OCI-LY3 (cell line): ENCODE results near the gene ADD3.

Source experiments
- H2AFZ ChIP-seq: fragments of 200-600, 300-600 bp; shearing (Covaris generic); 2 replicates; pipeline ENCODE4 v1.6.0; 2014; ENCODE audit warnings: antibody characterized with exemption, low read depth, low read length
- H3K27ac ChIP-seq: fragments of 200-600, 300-600 bp; sonication (generic); 2 replicates; pipeline ENCODE4 v1.5.1; 2014; ENCODE audit warnings: mild to moderate bottlenecking, low read length, moderate library complexity, mixed read lengths
- H3K27me3 ChIP-seq: fragments of 200-600, 300-600 bp; sonication (generic); 2 replicates; pipeline ENCODE4 v1.6.1; 2014; ENCODE audit warnings: low read depth, low read length, mixed read lengths
- H3K36me3 ChIP-seq: fragments of 200-600, 300-600 bp; sonication (generic); replicated peaks from 2 replicates; pipeline ENCODE3; 2014; ENCODE audit warnings: low read depth, low read length, mixed read lengths
- H3K4me1 ChIP-seq: fragments of 300-600, 200-600 bp; sonication (generic); 2 replicates; pipeline ENCODE4 v1.6.1; 2014; ENCODE audit warnings: low read length, mixed read lengths
- H3K4me2 ChIP-seq: fragments of 200-600, 300-600 bp; sonication (generic); 2 replicates; pipeline ENCODE4 v1.6.1; 2014; ENCODE audit warnings: low read length, mixed read lengths
- H3K4me3 ChIP-seq: fragments of 300-600, 200-600 bp; sonication (generic); 2 replicates; pipeline ENCODE4 v1.5.1; 2014; ENCODE audit warnings: antibody characterized with exemption, mild to moderate bottlenecking, low read length, moderate library complexity
- H3K79me2 ChIP-seq: fragments of 300-600, 200-600 bp; shearing (Covaris generic); 2 replicates; pipeline ENCODE4 v1.6.1; 2014; ENCODE audit warnings: mild to moderate bottlenecking, low read length, mixed read lengths
- H3K9ac ChIP-seq: fragments of 300-600, 200-600 bp; shearing (Covaris generic); 2 replicates; pipeline ENCODE4 v1.6.0; 2014; ENCODE audit warnings: mild to moderate bottlenecking, low read length, moderate library complexity
- H3K9me3 ChIP-seq: fragments of 200-600, 300-600 bp; shearing (Covaris generic); 2 replicates; pipeline ENCODE4 v1.6.1; 2014; ENCODE audit warnings: low read length, mixed read lengths; ENCODE audit not compliant: insufficient read depth
- H4K20me1 ChIP-seq: fragments of 200-600, 300-600 bp; sonication (generic); 2 replicates; pipeline ENCODE4 v1.6.1; 2016; ENCODE audit warnings: low read length, mixed read lengths; ENCODE audit not compliant: insufficient read depth
- CTCF ChIP-seq: fragments of 200-600, 300-600 bp; sonication (generic); IDR thresholded peaks from 2 replicates; pipeline ENCODE4 v1.5.1; 2014; ENCODE audit warnings: antibody characterized with exemption, low read length, low read depth
- EZH2phosphoT487 ChIP-seq: fragments of 200-600 bp; shearing (Covaris generic); IDR thresholded peaks from 2 replicates; pipeline ENCODE4 v1.6.1; 2018; ENCODE audit warnings: antibody characterized with exemption, mixed run types, low read depth

The ADD3 gene

GRCh38 chr10:110035070-110035921, 27.5 kb downstream of the ADD3 start:
- Histone ChIP-seq H4K20me1 (no peaks in the 10 kb centered on the region), H3K9me3 (no peaks in the 10 kb centered on the region), H3K27me3 (no peaks in the 10 kb centered on the region), H3K79me2 (no peaks in the 10 kb centered on the region), H2AFZ (no peak overlapping the region), H3K36me3 (no peaks in the 10 kb centered on the region), H3K4me1 (peaks cover 9% of the 10 kb centered on the region), H3K27ac (no peak overlapping the region), H3K9ac (no peak overlapping the region), H3K4me2 (no peak overlapping the region), H3K4me3 (no peak overlapping the region)
- peak; percentile 32 for TF ChIP-seq CTCF
- TF ChIP-seq EZH2phosphoT487 = no peak

- Histone ChIP-seq H3K9ac (no peak overlapping the region), H3K36me3 (no peaks in the 10 kb centered on the region), H3K9me3 (no peaks in the 10 kb centered on the region), H3K79me2 (no peaks in the 10 kb centered on the region), H4K20me1 (no peaks in the 10 kb centered on the region), H3K27me3 (no peaks in the 10 kb centered on the region), H3K4me1 (peaks cover 9% of the 10 kb centered on the region), H3K4me2 (peak overlapping the region; percentile 45), H2AFZ (no peak overlapping the region), H3K4me3 (0 out of 2 replicates have a peak overlapping the region, but pooled peaks have one; percentile 33), H3K27ac (no peak overlapping the region)
- TF ChIP-seq EZH2phosphoT487 = no peak
Measured at GRCh38 chr10:110036640-110037039, 28.9 kb downstream of the ADD3 start.

GRCh38 chr10:110039254-110039653, 31.5 kb downstream of the ADD3 start:
- TF ChIP-seq EZH2phosphoT487 = no peak
- Histone ChIP-seq H3K4me3 (no peak overlapping the region), H3K4me2 (no peak overlapping the region)

GRCh38 chr10:110040108-110040507, 32.3 kb downstream of the ADD3 start:
- Histone ChIP-seq H3K4me1 (peaks cover 9% of the 10 kb centered on the region), H4K20me1 (no peaks in the 10 kb centered on the region), H3K27me3 (no peaks in the 10 kb centered on the region), H3K79me2 (no peaks in the 10 kb centered on the region), H3K9ac (no peak overlapping the region), H3K4me2 (no peak overlapping the region), H3K4me3 (no peak overlapping the region), H3K36me3 (no peaks in the 10 kb centered on the region), H3K9me3 (no peaks in the 10 kb centered on the region), H3K27ac (no peak overlapping the region), H2AFZ (no peak overlapping the region)
- TF ChIP-seq CTCF (no peak), EZH2phosphoT487 (no peak)

More at GRCh38 chr10:110039254-110039653, 31.5 kb downstream of the ADD3 start:
- H3K36me3 ChIP-seq = no peaks in the 10 kb centered on the region
- H3K4me1 ChIP-seq = peaks cover 9% of the 10 kb centered on the region
- H3K9ac ChIP-seq = no peak overlapping the region
- H3K9me3 ChIP-seq = no peaks in the 10 kb centered on the region
- H3K27ac ChIP-seq = no peak overlapping the region
- H2AFZ ChIP-seq = no peak overlapping the region
- no peaks in the 10 kb centered on the region for H3K27me3 ChIP-seq
- no peaks in the 10 kb centered on the region for H3K79me2 ChIP-seq
- no peaks in the 10 kb centered on the region for H4K20me1 ChIP-seq

GRCh38 chr10:110040767-110041478, 33.1 kb downstream of the ADD3 start:
- no peak overlapping the region for H3K27ac ChIP-seq
- no peaks in the 10 kb centered on the region for H3K27me3 ChIP-seq
- H3K79me2 ChIP-seq = no peaks in the 10 kb centered on the region

More at GRCh38 chr10:110040767-110041478, 33.1 kb downstream of the ADD3 start:
- H3K4me3 ChIP-seq = no peak overlapping the region
- H3K9me3 ChIP-seq = no peaks in the 10 kb centered on the region
- H3K36me3 ChIP-seq = no peaks in the 10 kb centered on the region
- TF ChIP-seq CTCF (no peak), EZH2phosphoT487 (no peak)
- peaks cover 9% of the 10 kb centered on the region for H3K4me1 ChIP-seq
- no peak overlapping the region for H3K4me2 ChIP-seq
- H4K20me1 ChIP-seq = no peaks in the 10 kb centered on the region
- H3K9ac ChIP-seq = no peak overlapping the region
- no peak overlapping the region for H2AFZ ChIP-seq
